ENCODE measurements around the gene UXS1.
A peak's percentile ranks its signal among the peaks of the same experiment; 100 is the strongest.
"Not testable (repeated sequence)": the region's sequence is repeated elsewhere in the genome, so short reads cannot be mapped to it uniquely, and the experiment has no call there.

UXS1 gene

GRCh38 chr2:106207246-106207645 lies 13.1 kb upstream of the UXS1 start:
- no peak overlapping the region for H3K27ac ChIP-seq (ENCODE audit: low read depth, low read length)
- H3K4me3 ChIP-seq (ENCODE audit: low read depth, low read length) = no peak overlapping the region
- no peaks in the 10 kb centered on the region for H3K79me2 ChIP-seq (ENCODE audit: control insufficient read depth, insufficient read depth, low read length, unreplicated experiment)
- no peak overlapping the region for H2AFZ ChIP-seq (ENCODE audit: low read length, unreplicated experiment)
- no peaks in the 10 kb centered on the region for H3K36me3 ChIP-seq (ENCODE audit: insufficient read depth, low read length)
- no peaks in the 10 kb centered on the region for H3K4me1 ChIP-seq (ENCODE audit: control insufficient read depth, insufficient read depth, low read length, unreplicated experiment)
- H3K27me3 ChIP-seq (ENCODE audit: insufficient read depth, low read length) = peaks cover 51% of the 10 kb centered on the region

- Histone ChIP-seq H2AFZ (ENCODE audit: low read length, unreplicated experiment) (no peak overlapping the region), H3K27me3 (ENCODE audit: insufficient read depth, low read length) (peaks cover 61% of the 10 kb centered on the region), H3K36me3 (ENCODE audit: insufficient read depth, low read length) (no peaks in the 10 kb centered on the region), H3K79me2 (ENCODE audit: control insufficient read depth, insufficient read depth, low read length, unreplicated experiment) (no peaks in the 10 kb centered on the region), H3K4me1 (ENCODE audit: control insufficient read depth, insufficient read depth, low read length, unreplicated experiment) (no peaks in the 10 kb centered on the region), H3K4me3 (ENCODE audit: low read depth, low read length) (no peak overlapping the region), H3K27ac (ENCODE audit: low read depth, low read length) (no peak overlapping the region)
Measured at GRCh38 chr2:106205488-106205887, 11.4 kb upstream of the UXS1 start.

- H3K36me3 ChIP-seq (ENCODE audit: insufficient read depth, low read length); H3K79me2 ChIP-seq (ENCODE audit: control insufficient read depth, insufficient read depth, low read length, unreplicated experiment); H3K27ac ChIP-seq (ENCODE audit: low read depth, low read length); H3K4me3 ChIP-seq (ENCODE audit: low read depth, low read length); H2AFZ ChIP-seq (ENCODE audit: low read length, unreplicated experiment); H3K4me1 ChIP-seq (ENCODE audit: control insufficient read depth, insufficient read depth, low read length, unreplicated experiment): not testable (repeated sequence)
- H3K27me3 ChIP-seq (ENCODE audit: insufficient read depth, low read length) = peaks cover 63% of the 10 kb centered on the region
Measured at GRCh38 chr2:106204551-106204950, 10.4 kb upstream of the UXS1 start.

GRCh38 chr2:106201661-106202060 lies 7.6 kb upstream of the UXS1 start:
- Histone ChIP-seq H2AFZ (ENCODE audit: low read length, unreplicated experiment) (no peak overlapping the region), H3K27ac (ENCODE audit: low read depth, low read length) (no peak overlapping the region), H3K79me2 (ENCODE audit: control insufficient read depth, insufficient read depth, low read length, unreplicated experiment) (no peaks in the 10 kb centered on the region), H3K27me3 (ENCODE audit: insufficient read depth, low read length) (peaks cover 43% of the 10 kb centered on the region), H3K4me3 (ENCODE audit: low read depth, low read length) (no peak overlapping the region), H3K4me1 (ENCODE audit: control insufficient read depth, insufficient read depth, low read length, unreplicated experiment) (peaks cover 6% of the 10 kb centered on the region), H3K36me3 (ENCODE audit: insufficient read depth, low read length) (no peaks in the 10 kb centered on the region)

- H3K27me3 ChIP-seq (ENCODE audit: insufficient read depth, low read length) = peaks cover 29% of the 10 kb centered on the region
- H3K27ac ChIP-seq (ENCODE audit: low read depth, low read length) = peak overlapping the region; percentile 55
- no peak overlapping the region for H2AFZ ChIP-seq (ENCODE audit: low read length, unreplicated experiment)
- peaks cover 6% of the 10 kb centered on the region for H3K4me1 ChIP-seq (ENCODE audit: control insufficient read depth, insufficient read depth, low read length, unreplicated experiment)
- H3K36me3 ChIP-seq (ENCODE audit: insufficient read depth, low read length) = no peaks in the 10 kb centered on the region
- H3K79me2 ChIP-seq (ENCODE audit: control insufficient read depth, insufficient read depth, low read length, unreplicated experiment) = peaks cover 2% of the 10 kb centered on the region
- H3K4me3 ChIP-seq (ENCODE audit: low read depth, low read length) = no peak overlapping the region
Measured at GRCh38 chr2:106197878-106198277, 3.8 kb upstream of the UXS1 start.

- Histone ChIP-seq H3K4me1 (ENCODE audit: control insufficient read depth, insufficient read depth, low read length, unreplicated experiment) (peaks cover 6% of the 10 kb centered on the region), H3K79me2 (ENCODE audit: control insufficient read depth, insufficient read depth, low read length, unreplicated experiment) (peaks cover 11% of the 10 kb centered on the region), H3K27ac (ENCODE audit: low read depth, low read length) (no peak overlapping the region)
Measured at GRCh38 chr2:106195981-106196380, 1.9 kb upstream of the UXS1 start.

GRCh38 chr2:106195456-106195855 lies 1.4 kb upstream of the UXS1 start:
- peaks cover 11% of the 10 kb centered on the region for H3K79me2 ChIP-seq (ENCODE audit: control insufficient read depth, insufficient read depth, low read length, unreplicated experiment)

More at GRCh38 chr2:106195981-106196380, 1.9 kb upstream of the UXS1 start:
- no peak overlapping the region for H2AFZ ChIP-seq (ENCODE audit: low read length, unreplicated experiment)
- H3K36me3 ChIP-seq (ENCODE audit: insufficient read depth, low read length) = no peaks in the 10 kb centered on the region
- no peak overlapping the region for H3K4me3 ChIP-seq (ENCODE audit: low read depth, low read length)
- H3K27me3 ChIP-seq (ENCODE audit: insufficient read depth, low read length) = peaks cover 10% of the 10 kb centered on the region

GRCh38 chr2:106193690-106193976 lies 468 bp downstream of the UXS1 start:
- Histone ChIP-seq H3K36me3 (ENCODE audit: insufficient read depth, low read length) (no peaks in the 10 kb centered on the region), H3K79me2 (ENCODE audit: control insufficient read depth, insufficient read depth, low read length, unreplicated experiment) (peaks cover 20% of the 10 kb centered on the region), H3K27ac (ENCODE audit: low read depth, low read length) (no peak overlapping the region), H3K4me3 (ENCODE audit: low read depth, low read length) (peak overlapping the region; percentile 91), H3K27me3 (ENCODE audit: insufficient read depth, low read length) (no peaks in the 10 kb centered on the region), H2AFZ (ENCODE audit: low read length, unreplicated experiment) (peak overlapping the region; percentile 80), H3K4me1 (ENCODE audit: control insufficient read depth, insufficient read depth, low read length, unreplicated experiment) (peaks cover 9% of the 10 kb centered on the region)

More at GRCh38 chr2:106195456-106195855, 1.4 kb upstream of the UXS1 start:
- no peak overlapping the region for H2AFZ ChIP-seq (ENCODE audit: low read length, unreplicated experiment)
- peaks cover 6% of the 10 kb centered on the region for H3K4me1 ChIP-seq (ENCODE audit: control insufficient read depth, insufficient read depth, low read length, unreplicated experiment)
- H3K27me3 ChIP-seq (ENCODE audit: insufficient read depth, low read length) = peaks cover 7% of the 10 kb centered on the region; the same call in 1 of the 2 replicates
- H3K36me3 ChIP-seq (ENCODE audit: insufficient read depth, low read length) = no peaks in the 10 kb centered on the region
- H3K4me3 ChIP-seq (ENCODE audit: low read depth, low read length) = peak overlapping the region; percentile 78; the same call in 1 of the 2 replicates
- no peak overlapping the region for H3K27ac ChIP-seq (ENCODE audit: low read depth, low read length)

GRCh38 chr2:106192752-106193689 lies 1.1 kb downstream of the UXS1 start:
- Histone ChIP-seq H3K4me1 (ENCODE audit: control insufficient read depth, insufficient read depth, low read length, unreplicated experiment) (peaks cover 9% of the 10 kb centered on the region), H3K4me3 (ENCODE audit: low read depth, low read length) (peak overlapping the region; percentile 91), H3K27ac (ENCODE audit: low read depth, low read length) (peak overlapping the region; percentile 3; the same call in 1 of the 2 replicates), H3K36me3 (ENCODE audit: insufficient read depth, low read length) (no peaks in the 10 kb centered on the region), H3K27me3 (ENCODE audit: insufficient read depth, low read length) (no peaks in the 10 kb centered on the region), H2AFZ (ENCODE audit: low read length, unreplicated experiment) (peak overlapping the region; percentile 80), H3K79me2 (ENCODE audit: control insufficient read depth, insufficient read depth, low read length, unreplicated experiment) (peaks cover 26% of the 10 kb centered on the region)

- Histone ChIP-seq H3K36me3 (ENCODE audit: insufficient read depth, low read length) (no peaks in the 10 kb centered on the region), H3K27ac (ENCODE audit: low read depth, low read length) (no peak overlapping the region), H3K4me3 (ENCODE audit: low read depth, low read length) (no peak overlapping the region), H3K27me3 (ENCODE audit: insufficient read depth, low read length) (no peaks in the 10 kb centered on the region), H2AFZ (ENCODE audit: low read length, unreplicated experiment) (no peak overlapping the region), H3K79me2 (ENCODE audit: control insufficient read depth, insufficient read depth, low read length, unreplicated experiment) (peaks cover 34% of the 10 kb centered on the region), H3K4me1 (ENCODE audit: control insufficient read depth, insufficient read depth, low read length, unreplicated experiment) (peaks cover 3% of the 10 kb centered on the region)
Measured at GRCh38 chr2:106191511-106192016, 2.5 kb downstream of the UXS1 start.

All from ACC112 (cell line).